Panc1 (cell line): ENCODE data around the gene IQSEC1. TPM values are rescaled to one million over a fixed set of nuclear protein-coding genes. Genes with fewer than 3 reads are reported as not detected.

Experiments
- ATAC-seq: fragments of 200-7000 bp; cut with Tn5 transposase; 2 replicates; pipeline ENCODE4 v1.9.1; 2020; ENCODE audit warnings: mild to moderate bottlenecking, moderate library complexity
- BruUV-seq: library from RNA; stranded (reverse); fragments of 400-500 nt; replicated peaks from 2 replicates; lab custom pipeline; 2021; lab: Mats Ljungman, UMichigan
- CTCF ChIA-PET: fragments of 300-600 bp; sonication (Branson Sonifier 250); formaldehyde crosslinking; loops from one replicate; lab custom pipeline; 2022; ENCODE audit warnings: antibody characterized with exemption; lab: Charles Lee
- POLR2A ChIA-PET: fragments of 300-600 bp; sonication (Branson Sonifier 250); formaldehyde crosslinking; loops from one replicate; lab custom pipeline; 2022; ENCODE audit warnings: antibody characterized with exemption; lab: Charles Lee
- DNase-seq: peaks from one replicate; pipeline ENCODE4 v3.0.0-alpha.2; 2010; ENCODE audit warnings: low read depth, low spot score
- H3K27ac ChIP-seq: 2 replicates; pipeline ENCODE4 v1.5.1; 2011; ENCODE audit warnings: mild to moderate bottlenecking, low read length, inconsistent platforms
- H3K27me3 ChIP-seq: fragments of 200-500 bp; sonication (Bioruptor generic); 2 replicates; pipeline ENCODE4 v1.6.0; 2014; ENCODE audit warnings: low read length, inconsistent platforms; ENCODE audit not compliant: control insufficient read depth, insufficient read depth
- H3K36me3 ChIP-seq: fragments of 200-500 bp; sonication (Bioruptor generic); 2 replicates; pipeline ENCODE4 v1.5.1; 2014; ENCODE audit warnings: inconsistent platforms, mild to moderate bottlenecking, low read length, moderate library complexity; ENCODE audit not compliant: control insufficient read depth, insufficient read depth
- H3K4me1 ChIP-seq: 2 replicates; pipeline ENCODE4 v1.5.1; 2011; ENCODE audit warnings: inconsistent platforms, mild to moderate bottlenecking, low read length, moderate library complexity; ENCODE audit not compliant: control insufficient read depth, insufficient read depth
- H3K4me3 ChIP-seq, 2 experiments: 2 replicates each; pipeline ENCODE4 v1.5.1; 2011 to 2012; ENCODE audit warnings: low read depth in 2 of 2, low read length in 2 of 2, mild to moderate bottlenecking in 2 of 2, inconsistent platforms in 1 of 2, moderate library complexity in 1 of 2
- H3K9me3 ChIP-seq: fragments of 200-500 bp; sonication (Bioruptor generic); 2 replicates; pipeline ENCODE4 v1.5.1; 2014; ENCODE audit warnings: low read depth, mild to moderate bottlenecking, inconsistent platforms, low read length, moderate library complexity; ENCODE audit not compliant: control insufficient read depth, insufficient read depth
- POLR2AphosphoS5 ChIP-seq: IDR thresholded peaks from 2 replicates; pipeline ENCODE4 v1.6.1; 2012; ENCODE audit warnings: mild to moderate bottlenecking, low read depth, low read length, moderate library complexity
- SIN3A ChIP-seq: IDR thresholded peaks from 2 replicates; pipeline ENCODE4 v1.6.1; 2012; ENCODE audit warnings: low read depth, mild to moderate bottlenecking, low read length, moderate library complexity, borderline replicate concordance; ENCODE audit not compliant: insufficient read depth
- TCF7L2 ChIP-seq: IDR thresholded peaks from 2 replicates; pipeline ENCODE4 v1.6.1; 2011; ENCODE audit warnings: mild to moderate bottlenecking, low read depth, low read length, inconsistent platforms
- in situ Hi-C: cut with HindIII; loops from 2 replicates; pipeline ENCODE4 v1.10.0; 2016; ENCODE audit warnings: low sequenced_read_pairs, low pct_unique_long_range_greater_than_20kb
- intact Hi-C: fragments of 100-400 bp; cut with micrococcal nuclease; formaldehyde crosslinking; loops from one replicate; pipeline ENCODE4 v1.10.0; 2022; ENCODE audit not compliant: unreplicated experiment
- total RNA-seq: library from RNA; stranded (reverse); gene quantifications from one replicate; pipeline ENCODE4 v1.2.1, GENCODE V29; 2021; ENCODE audit not compliant: unreplicated experiment
- TF ChIP-seq, protein P1 (sequence below), 2 experiments: IDR thresholded peaks; 2 replicates each; pipeline ENCODE4 v1.6.1; 2011 to 2012; ENCODE audit warnings: low read depth in 2 of 2, control low read depth in 1 of 2, low read length in 1 of 2, mild to moderate bottlenecking in 1 of 2, moderate library complexity in 1 of 2; ENCODE audit not compliant: insufficient read depth in 1 of 2
- TF ChIP-seq, protein P2 (sequence below): fragments of 450-650 bp; IDR thresholded peaks from 2 replicates; pipeline ENCODE4 v1.5.1; 2017; ENCODE audit warnings: mild to moderate bottlenecking

The IQSEC1 gene
- total RNA-seq, 1 experiment from 2014 or later, result 28.4 TPM

DNA sequence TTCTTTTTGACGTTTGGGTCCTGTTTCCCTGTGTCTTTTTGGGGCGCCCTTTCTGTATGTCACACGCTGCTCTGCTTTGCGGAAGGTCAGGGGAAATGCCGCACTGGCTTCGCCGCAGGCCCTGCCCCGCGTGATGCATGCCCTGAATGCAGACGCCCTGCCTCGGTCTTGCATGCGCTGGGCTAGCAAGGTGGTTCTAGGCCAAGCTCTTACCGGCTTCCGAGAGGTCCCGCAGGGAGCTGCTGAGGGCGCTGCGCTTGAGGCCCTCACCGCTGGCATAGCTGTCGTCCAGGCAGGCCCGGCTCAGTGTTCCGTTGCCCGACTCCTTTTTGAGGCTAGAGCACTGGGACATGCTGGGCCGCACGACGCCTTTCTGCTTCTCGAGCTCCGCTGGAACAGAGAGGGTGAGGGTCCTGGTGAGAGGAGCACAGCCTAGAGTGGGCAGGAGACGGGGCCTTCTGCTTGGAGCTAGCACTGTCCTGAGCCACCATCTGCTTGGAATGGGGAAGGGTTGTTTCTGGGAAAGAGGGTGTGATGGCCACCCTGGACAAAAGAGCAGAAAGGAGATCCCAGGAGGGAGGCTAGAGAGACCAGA lies 165.0 kb downstream of the IQSEC1 start:
- Histone ChIP-seq H3K27ac (no peak overlapping the region), H3K4me3 (no peak overlapping the region), H3K4me1 (no peaks in the 10 kb centered on the region), H3K36me3 (no peaks in the 10 kb centered on the region), H3K9me3 (no peaks in the 10 kb centered on the region), H3K27me3 (no peaks in the 10 kb centered on the region)
- in situ Hi-C loops (no loop called here), intact Hi-C loops (no loop called here)
- POLR2A ChIA-PET, result no interaction called here
- DNase-seq (no peak), ATAC-seq (no peak)
- TF ChIP-seq POLR2AphosphoS5, result no peak
- CTCF ChIA-PET, result no interaction called here
- no TSS peak for BruUV-seq

DNA sequence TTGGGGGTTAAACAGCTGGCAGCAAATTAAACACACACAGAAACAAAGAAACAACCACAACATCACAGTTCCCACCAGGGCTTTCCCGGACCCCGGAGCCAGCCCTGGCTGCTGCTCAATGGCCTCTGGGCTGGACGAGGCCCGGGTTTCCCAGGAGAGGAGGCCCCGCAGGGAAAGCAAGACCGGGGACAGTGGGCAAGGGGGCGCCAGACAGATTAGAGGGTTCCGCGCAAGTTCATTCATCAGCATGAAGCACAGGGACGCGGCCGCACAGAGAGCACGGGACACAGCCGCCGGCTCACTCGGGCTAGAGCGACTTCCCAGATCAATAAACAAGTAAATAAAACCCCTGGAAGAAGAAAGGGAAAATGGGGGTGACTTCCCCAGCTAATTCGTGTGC lies 165.5 kb downstream of the IQSEC1 start:
- ATAC-seq, result no peak

DNA sequence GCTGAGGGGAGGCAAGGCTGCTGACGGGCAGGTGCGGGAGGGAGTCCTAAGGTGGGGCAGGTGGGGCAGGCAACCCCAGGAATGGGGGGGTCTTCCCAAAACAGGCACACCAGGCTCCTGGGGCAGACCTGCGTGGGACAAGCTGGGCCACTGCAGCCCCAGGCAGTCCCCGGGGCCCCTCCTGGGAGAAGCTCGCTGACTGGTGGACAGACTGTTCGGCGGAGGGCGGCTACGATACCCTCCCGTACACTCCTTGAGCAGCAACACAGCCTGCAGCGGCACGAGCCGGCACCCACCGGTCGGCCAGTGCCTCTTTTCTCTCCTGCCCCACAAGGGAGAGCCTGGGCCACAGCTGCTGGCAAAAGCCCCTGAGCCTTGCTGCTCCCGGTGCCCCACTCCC lies 165.9 kb downstream of the IQSEC1 start:
- ChIA-PET POLR2A (no interaction called here), CTCF (no interaction called here)
- Histone ChIP-seq H3K27me3 (no peaks in the 10 kb centered on the region), H3K36me3 (no peaks in the 10 kb centered on the region), H3K27ac (no peak overlapping the region), H3K4me1 (no peaks in the 10 kb centered on the region), H3K9me3 (no peaks in the 10 kb centered on the region), H3K4me3 (no peak overlapping the region)
- no TSS peak for BruUV-seq
- no peak for TF ChIP-seq TCF7L2
- TF ChIP-seq, protein P1, sequence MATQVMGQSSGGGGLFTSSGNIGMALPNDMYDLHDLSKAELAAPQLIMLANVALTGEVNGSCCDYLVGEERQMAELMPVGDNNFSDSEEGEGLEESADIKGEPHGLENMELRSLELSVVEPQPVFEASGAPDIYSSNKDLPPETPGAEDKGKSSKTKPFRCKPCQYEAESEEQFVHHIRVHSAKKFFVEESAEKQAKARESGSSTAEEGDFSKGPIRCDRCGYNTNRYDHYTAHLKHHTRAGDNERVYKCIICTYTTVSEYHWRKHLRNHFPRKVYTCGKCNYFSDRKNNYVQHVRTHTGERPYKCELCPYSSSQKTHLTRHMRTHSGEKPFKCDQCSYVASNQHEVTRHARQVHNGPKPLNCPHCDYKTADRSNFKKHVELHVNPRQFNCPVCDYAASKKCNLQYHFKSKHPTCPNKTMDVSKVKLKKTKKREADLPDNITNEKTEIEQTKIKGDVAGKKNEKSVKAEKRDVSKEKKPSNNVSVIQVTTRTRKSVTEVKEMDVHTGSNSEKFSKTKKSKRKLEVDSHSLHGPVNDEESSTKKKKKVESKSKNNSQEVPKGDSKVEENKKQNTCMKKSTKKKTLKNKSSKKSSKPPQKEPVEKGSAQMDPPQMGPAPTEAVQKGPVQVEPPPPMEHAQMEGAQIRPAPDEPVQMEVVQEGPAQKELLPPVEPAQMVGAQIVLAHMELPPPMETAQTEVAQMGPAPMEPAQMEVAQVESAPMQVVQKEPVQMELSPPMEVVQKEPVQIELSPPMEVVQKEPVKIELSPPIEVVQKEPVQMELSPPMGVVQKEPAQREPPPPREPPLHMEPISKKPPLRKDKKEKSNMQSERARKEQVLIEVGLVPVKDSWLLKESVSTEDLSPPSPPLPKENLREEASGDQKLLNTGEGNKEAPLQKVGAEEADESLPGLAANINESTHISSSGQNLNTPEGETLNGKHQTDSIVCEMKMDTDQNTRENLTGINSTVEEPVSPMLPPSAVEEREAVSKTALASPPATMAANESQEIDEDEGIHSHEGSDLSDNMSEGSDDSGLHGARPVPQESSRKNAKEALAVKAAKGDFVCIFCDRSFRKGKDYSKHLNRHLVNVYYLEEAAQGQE (IDR thresholded peaks at IDR 0.05; ENCODE audit: insufficient read depth in 1 of 2, low read depth in 2 of 2, low read length in 1 of 2), result no peak
- TF ChIP-seq, protein P2, sequence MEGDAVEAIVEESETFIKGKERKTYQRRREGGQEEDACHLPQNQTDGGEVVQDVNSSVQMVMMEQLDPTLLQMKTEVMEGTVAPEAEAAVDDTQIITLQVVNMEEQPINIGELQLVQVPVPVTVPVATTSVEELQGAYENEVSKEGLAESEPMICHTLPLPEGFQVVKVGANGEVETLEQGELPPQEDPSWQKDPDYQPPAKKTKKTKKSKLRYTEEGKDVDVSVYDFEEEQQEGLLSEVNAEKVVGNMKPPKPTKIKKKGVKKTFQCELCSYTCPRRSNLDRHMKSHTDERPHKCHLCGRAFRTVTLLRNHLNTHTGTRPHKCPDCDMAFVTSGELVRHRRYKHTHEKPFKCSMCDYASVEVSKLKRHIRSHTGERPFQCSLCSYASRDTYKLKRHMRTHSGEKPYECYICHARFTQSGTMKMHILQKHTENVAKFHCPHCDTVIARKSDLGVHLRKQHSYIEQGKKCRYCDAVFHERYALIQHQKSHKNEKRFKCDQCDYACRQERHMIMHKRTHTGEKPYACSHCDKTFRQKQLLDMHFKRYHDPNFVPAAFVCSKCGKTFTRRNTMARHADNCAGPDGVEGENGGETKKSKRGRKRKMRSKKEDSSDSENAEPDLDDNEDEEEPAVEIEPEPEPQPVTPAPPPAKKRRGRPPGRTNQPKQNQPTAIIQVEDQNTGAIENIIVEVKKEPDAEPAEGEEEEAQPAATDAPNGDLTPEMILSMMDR, result no peak
- TF ChIP-seq SIN3A, result no peak
- TF ChIP-seq POLR2AphosphoS5, result no peak
- in situ Hi-C loops, result no loop called here
- intact Hi-C loops, result no loop called here
- DNase-seq, result no peak
- ATAC-seq, result no peak

More for the DNA sequence above, 165.5 kb downstream of the IQSEC1 start:
- DNase-seq, result no peak
- intact Hi-C loops (no loop called here), in situ Hi-C loops (no loop called here)
- Histone ChIP-seq H3K4me3 (no peak overlapping the region), H3K27ac (no peak overlapping the region), H3K9me3 (no peaks in the 10 kb centered on the region), H3K27me3 (no peaks in the 10 kb centered on the region), H3K36me3 (no peaks in the 10 kb centered on the region), H3K4me1 (no peaks in the 10 kb centered on the region)
- no TSS peak for BruUV-seq
- ChIA-PET POLR2A (no interaction called here), CTCF (no interaction called here)
- TF ChIP-seq, protein P2, result no peak
- TF ChIP-seq SIN3A (no peak), POLR2AphosphoS5 (no peak), TCF7L2 (no peak)
- TF ChIP-seq, protein P1 (IDR thresholded peaks at IDR 0.05; ENCODE audit: insufficient read depth in 1 of 2, low read depth in 2 of 2, low read length in 1 of 2), result no peak
